H1 (cell line): ENCODE data around the gene ADGRG1. TPM values are rescaled to one million over a fixed set of nuclear protein-coding genes. Genes with fewer than 3 reads are reported as not detected.

Source experiments
- CTCF ChIA-PET: fragments of 300-600 bp; sonication (Branson Sonifier 250); formaldehyde crosslinking; loops from one replicate; lab custom pipeline; 2021; ENCODE audit not compliant: partially characterized antibody; lab: Charles Lee
- POLR2A ChIA-PET: fragments of 300-600 bp; sonication (Branson Sonifier 250); formaldehyde crosslinking; loops from one replicate; lab custom pipeline; 2021; ENCODE audit warnings: inconsistent platforms; ENCODE audit not compliant: partially characterized antibody; lab: Charles Lee
- DNase-seq, 2 experiments: peaks; one replicate each; pipeline versions ENCODE4 v3.0.0 to v3.0.0-alpha.2; 2010 to 2022; ENCODE audit warnings: low spot score in 2 of 2, low read depth in 1 of 2, mixed read lengths in 1 of 2
- FAIRE-seq: peaks from 2 replicates; lab custom pipeline; 2011; peaks lifted over from hg19 to GRCh38; lab: Jason Lieb, UNC
- H2AFZ ChIP-seq: 2 replicates; pipeline ENCODE4 v1.8.1; 2012; ENCODE audit warnings: low read length, inconsistent platforms
- H2AK5ac ChIP-seq: 2 replicates; pipeline ENCODE4 v1.6.1; 2013; ENCODE audit warnings: low read depth, low read length
- H2BK120ac ChIP-seq: replicated peaks from 2 replicates; pipeline ENCODE3; 2013; ENCODE audit warnings: low read depth, low read length, inconsistent platforms
- H2BK12ac ChIP-seq: 2 replicates; pipeline ENCODE4 v1.6.1; 2013; ENCODE audit warnings: low read depth, low read length
- H2BK15ac ChIP-seq: 2 replicates; pipeline ENCODE4 v1.6.1; 2013; ENCODE audit warnings: low read length
- H2BK20ac ChIP-seq: 2 replicates; pipeline ENCODE4 v1.6.1; 2013; ENCODE audit warnings: low read length
- H2BK5ac ChIP-seq: 2 replicates; pipeline ENCODE4 v1.6.1; 2013; ENCODE audit warnings: low read depth, low read length
- H3K14ac ChIP-seq: 2 replicates; pipeline ENCODE4 v1.6.1; 2013; ENCODE audit warnings: inconsistent platforms; ENCODE audit not compliant: insufficient read length
- H3K18ac ChIP-seq: 2 replicates; pipeline ENCODE4 v1.6.1; 2013; ENCODE audit warnings: low read length; ENCODE audit errors: extremely low read depth
- H3K23ac ChIP-seq: 2 replicates; pipeline ENCODE4 v1.6.1; 2013; ENCODE audit warnings: inconsistent platforms; ENCODE audit not compliant: insufficient read length
- H3K23me2 ChIP-seq: 2 replicates; pipeline ENCODE4 v1.6.1; 2013; ENCODE audit warnings: low read depth, low read length
- H3K27ac ChIP-seq: 2 replicates; pipeline ENCODE4 v1.6.1; 2011; ENCODE audit warnings: low read depth, low read length, inconsistent platforms
- H3K27me3 ChIP-seq, 4 experiments: replicated peaks in 1 of 4; 1 replicate in 1 of 4; 2 replicates in 3 of 4; pipeline versions ENCODE4 v1.6.1 to v1.8.1; 2011 to 2013; ENCODE audit warnings: low read length in 3 of 4, mild to moderate bottlenecking in 3 of 4, inconsistent platforms in 2 of 4, mixed read lengths in 2 of 4, moderate library complexity in 1 of 4; ENCODE audit not compliant: control insufficient read depth in 3 of 4, insufficient read depth in 3 of 4; ENCODE audit errors: extremely low read depth in 1 of 4
- H3K36me3 ChIP-seq, 4 experiments: 2 replicates each; pipeline versions ENCODE4 v1.6.1 to v1.8.1; 2011 to 2013; ENCODE audit warnings: mild to moderate bottlenecking in 4 of 4, low read length in 3 of 4, moderate library complexity in 2 of 4, control low read depth in 1 of 4, inconsistent platforms in 1 of 4; ENCODE audit not compliant: insufficient read depth in 4 of 4, control insufficient read depth in 2 of 4
- H3K4ac ChIP-seq: replicated peaks from 2 replicates; pipeline ENCODE3; 2013; ENCODE audit warnings: low read length, low read depth, mixed read lengths, inconsistent platforms; ENCODE audit not compliant: insufficient read length
- H3K4me1 ChIP-seq, 4 experiments: replicated peaks in 1 of 4; 1 replicate in 1 of 4; 2 replicates in 3 of 4; pipeline versions ENCODE4 v1.6.1 to v1.8.1; 2011 to 2013; ENCODE audit warnings: low read length in 3 of 4, inconsistent platforms in 2 of 4, mixed read lengths in 1 of 4; ENCODE audit not compliant: insufficient read depth in 4 of 4, control insufficient read depth in 3 of 4
- H3K4me2 ChIP-seq, 2 experiments: 2 replicates each; pipeline versions ENCODE4 v1.6.1 to v1.8.1; 2011 to 2013; ENCODE audit warnings: low read depth in 2 of 2, low read length in 2 of 2, control low read depth in 1 of 2, inconsistent platforms in 1 of 2, mild to moderate bottlenecking in 1 of 2; ENCODE audit not compliant: insufficient read depth in 1 of 2
- H3K4me3 ChIP-seq, 4 experiments: fragments of 200-600, 300-600 bp in 1 of 4; sonication (generic), shearing (Covaris generic), sonication (Bioruptor Twin) in 1 of 4; 2 replicates each; pipeline versions ENCODE4 v1.5.1 to v1.8.1; 2011 to 2016; ENCODE audit warnings: low read length in 4 of 4, low read depth in 3 of 4, control low read depth in 2 of 4, inconsistent platforms in 2 of 4, mild to moderate bottlenecking in 2 of 4, mixed read lengths in 1 of 4, moderate library complexity in 1 of 4; ENCODE audit not compliant: insufficient read depth in 2 of 4; ENCODE audit errors: extremely low read depth in 1 of 4
- H3K56ac ChIP-seq: replicated peaks from 2 replicates; pipeline ENCODE3; 2013; ENCODE audit warnings: low read depth, mild to moderate bottlenecking, mixed read lengths, low read length, inconsistent platforms; ENCODE audit not compliant: insufficient read length
- H3K79me1 ChIP-seq: 2 replicates; pipeline ENCODE4 v1.6.1; 2013; ENCODE audit warnings: low read depth, low read length, control low read depth
- H3K79me2 ChIP-seq, 2 experiments: 2 replicates each; pipeline versions ENCODE4 v1.6.1 to v1.8.1; 2012 to 2013; ENCODE audit warnings: low read length in 2 of 2, mild to moderate bottlenecking in 2 of 2, inconsistent platforms in 1 of 2; ENCODE audit not compliant: insufficient read depth in 2 of 2, control insufficient read depth in 1 of 2
- H3K9ac ChIP-seq, 4 experiments: replicated peaks in 1 of 4; 1 replicate in 1 of 4; 2 replicates in 3 of 4; pipeline versions ENCODE4 v1.6.1 to v1.8.1; 2011 to 2013; ENCODE audit warnings: low read depth in 3 of 4, low read length in 3 of 4, control low read depth in 2 of 4, mild to moderate bottlenecking in 2 of 4, moderate library complexity in 2 of 4, inconsistent platforms in 1 of 4; ENCODE audit errors: extremely low read depth in 1 of 4
- H3K9me3 ChIP-seq, 2 experiments: 2 replicates each; pipeline versions ENCODE4 v1.6.1 to v1.8.1; 2012 to 2013; ENCODE audit warnings: mild to moderate bottlenecking in 2 of 2, moderate library complexity in 2 of 2, control low read depth in 1 of 2, inconsistent platforms in 1 of 2, low read depth in 1 of 2, low read length in 1 of 2, mixed read lengths in 1 of 2; ENCODE audit not compliant: insufficient read depth in 2 of 2
- H4K20me1 ChIP-seq, 2 experiments: replicated peaks in 1 of 2; 2 replicates each; pipeline versions ENCODE3 to v1.8.1; 2011 to 2013; ENCODE audit warnings: inconsistent platforms in 2 of 2, low read length in 2 of 2, mild to moderate bottlenecking in 1 of 2; ENCODE audit not compliant: insufficient read depth in 2 of 2, control insufficient read depth in 1 of 2
- H4K5ac ChIP-seq: 2 replicates; pipeline ENCODE4 v1.6.1; 2013; ENCODE audit warnings: low read length, low read depth, mixed read lengths, inconsistent platforms; ENCODE audit not compliant: insufficient read length
- H4K8ac ChIP-seq: 2 replicates; pipeline ENCODE4 v1.8.0; 2013; ENCODE audit warnings: mild to moderate bottlenecking, moderate library complexity, low read length, inconsistent platforms; ENCODE audit not compliant: insufficient read depth; ENCODE audit errors: extremely low read depth
- H4K91ac ChIP-seq: replicated peaks from 2 replicates; pipeline ENCODE3; 2013; ENCODE audit warnings: low read length, mixed read lengths, inconsistent platforms; ENCODE audit not compliant: insufficient read length
- ATF2 ChIP-seq: IDR thresholded peaks from 2 replicates; pipeline ENCODE4 v1.6.1; 2012; ENCODE audit warnings: low read length, inconsistent platforms
- BACH1 ChIP-seq: IDR thresholded peaks from 2 replicates; pipeline ENCODE4 v1.6.1; 2012; ENCODE audit warnings: low read length, improper control_type of control experiment
- CREB1 ChIP-seq: IDR thresholded peaks from 2 replicates; pipeline ENCODE4 v1.6.1; 2012; ENCODE audit warnings: inconsistent platforms
- EZH2 ChIP-seq: fragments of 200-600 bp; sonication (generic); IDR thresholded peaks from 2 replicates; pipeline ENCODE4 v1.7.1; 2012; ENCODE audit warnings: low read depth, mild to moderate bottlenecking, moderate library complexity, low read length, inconsistent platforms; ENCODE audit not compliant: severe bottlenecking
- HDAC2 ChIP-seq, 2 experiments: fragments of 300-600 bp in 1 of 2; sonication (generic) in 1 of 2; IDR thresholded peaks; 2 replicates each; pipeline ENCODE4 v1.6.1; 2011 to 2012; ENCODE audit warnings: low read depth in 2 of 2, low read length in 2 of 2, mild to moderate bottlenecking in 2 of 2, moderate library complexity in 2 of 2, borderline replicate concordance in 1 of 2, inconsistent platforms in 1 of 2
- MAFK ChIP-seq: IDR thresholded peaks from 2 replicates; pipeline ENCODE4 v1.6.1; 2012; ENCODE audit warnings: low read depth, mild to moderate bottlenecking, improper control_type of control experiment, low read length
- POLR2A ChIP-seq, 2 experiments: IDR thresholded peaks; 1 replicate in 1 of 2; 2 replicates in 1 of 2; pipeline ENCODE4 v1.6.1; 2011; ENCODE audit warnings: low read depth in 2 of 2, low read length in 2 of 2, mild to moderate bottlenecking in 2 of 2; ENCODE audit errors: control extremely low read depth in 1 of 2
- SIX5 ChIP-seq: IDR thresholded peaks from 2 replicates; pipeline ENCODE4 v1.6.1; 2011; ENCODE audit warnings: mild to moderate bottlenecking, low read depth, low read length
- SP1 ChIP-seq: IDR thresholded peaks from 2 replicates; pipeline ENCODE4 v1.6.1; 2011; ENCODE audit warnings: low read depth, low read length
- TBP ChIP-seq: IDR thresholded peaks from 2 replicates; pipeline ENCODE4 v1.6.1; 2011; ENCODE audit warnings: low read depth, low read length, improper control_type of control experiment
- WGBS, 2 experiments: shearing (Covaris generic) in 1 of 2; methylation state at CpG; one replicate each; pipeline versions ENCODE4 v1.1.6 to v1.1.7; 2013 to 2015; ENCODE audit warnings: low lambda C conversion rate in 2 of 2, mixed read lengths in 2 of 2, inconsistent platforms in 1 of 2, low coverage in 1 of 2, missing lambda C conversion rate in 1 of 2; ENCODE audit not compliant: insufficient replicate concordance in 2 of 2, insufficient coverage in 1 of 2, insufficient read length in 1 of 2; ENCODE audit errors: extremely low coverage in 1 of 2, missing lambda C conversion rate in 1 of 2; 5-methylcytosine and 5-hydroxymethylcytosine counted together
- polyA plus RNA-seq, 7 experiments: library from polyadenylated mRNA; depleted of rRNA in 3 of 7; stranded (reverse) in 5 of 7; unstranded in 2 of 7; fragments of >200 nt in 5 of 7; fragments of 200-250 nt in 2 of 7; gene quantifications; 1 replicate in 5 of 7; 2 replicates in 1 of 7; 4 replicates in 1 of 7; pipeline versions ENCODE4 v1.2.1 to v1.2.3, GENCODE V29; 2011 to 2013; ENCODE audit warnings: missing spikeins in 2 of 7, mixed read lengths in 2 of 7
- total RNA-seq: library from RNA; stranded (reverse); fragmentation: NEBNext Ultra II Directional; extraction: Animal tissue kit (Norgen Biotek cat#: 25700); gene quantifications from 2 replicates; pipeline ENCODE4 v1.2.1, GENCODE V29; 2021

ADGRG1 gene
- total and polyA plus RNA-seq, 2 of the 8 experiments (the other 6 are each of a cell fraction or from before 2014, with no cell fraction given) = 1.3 to 2.6 TPM

GRCh38 chr16:57675741-57676551 lies 47.5 kb downstream of the ADGRG1 start:
- Histone ChIP-seq H4K8ac (no peak overlapping the region), H4K20me1 (no peaks in the 10 kb centered on the region), H2BK20ac (0 out of 2 replicates have a peak overlapping the region, but pooled peaks have one; percentile 43), H3K18ac (no peak overlapping the region; the same call in 1 of the 2 replicates), H3K23ac (no peak overlapping the region), H2AFZ (no peak overlapping the region), H2BK12ac (no peak overlapping the region), H3K4me1 (peaks cover 3 to 16% (median 11%) of the 10 kb centered on the region in 4 experiments), H2AK5ac (no peak overlapping the region), H2BK15ac (no peak overlapping the region), H3K79me1 (no peaks in the 10 kb centered on the region), H3K14ac (no peak overlapping the region), H3K9me3 (no peaks in the 10 kb centered on the region), H3K4me3 (peak overlapping the region in 1 of 4 experiments; percentile 0; a peak in 1 of 8 replicates), H3K36me3 (no peaks in the 10 kb centered on the region), H3K4me2 (peak overlapping the region; percentile 9 to 57; a peak in 3 of 4 replicates), H3K23me2 (no peaks in the 10 kb centered on the region), H3K56ac (no peak overlapping the region), H3K9ac (no peak overlapping the region), H3K4ac (no peak overlapping the region), H3K27me3 (no peaks in the 10 kb centered on the region; a peak in 1 of 7 replicates), H3K79me2 (no peaks in the 10 kb centered on the region), H4K5ac (no peak overlapping the region), H2BK120ac (no peak overlapping the region), H2BK5ac (no peak overlapping the region), H3K27ac (no peak overlapping the region), H4K91ac (no peak overlapping the region)
- POLR2A ChIA-PET = interaction anchor here (0.5 to 1.7 kb wide), 3 partner anchors 8 to 190 kb away, joined by 3 to 4 read pairs (median 3); no protein-coding TSS in a partner anchor
- DNase-seq = peak; percentile 13 to 58
- WGBS, 2 experiments = 57% methylated on average over 12 of the region's 12 CpGs; no CpG with 5 or more reads in 1 of the 2 experiments
- FAIRE-seq = peak; percentile 85
- CTCF ChIA-PET = interaction anchor here (1.2 to 3.6 kb wide), 7 partner anchors 8 to 86 kb away, joined by 3 to 26 read pairs (median 4); partner anchors contain the start of gene ADGRG3
- TF ChIP-seq ATF2 (no peak), POLR2A (IDR thresholded peaks at IDR 0.05; ENCODE audit: control extremely low read depth in 1 of 2, low read depth in 2 of 2, low read length in 2 of 2) (no peak), BACH1 (no peak), MAFK (no peak), HDAC2 (IDR thresholded peaks at IDR 0.05; ENCODE audit: borderline replicate concordance in 1 of 2, low read depth in 2 of 2, low read length in 2 of 2) (no peak), SIX5 (no peak), TBP (no peak), SP1 (peak; percentile 79; the same call in 1 of the 2 replicates), EZH2 (no peak), CREB1 (no peak)
